Erythroblast (primary cell): ENCODE measurements around the gene GPC5.

Source experiments
- GATA1 ChIP-seq: IDR thresholded peaks from 2 replicates; pipeline ENCODE4 v1.6.1; 2011; ENCODE audit warnings: low read depth, mild to moderate bottlenecking, control low read depth, low read length, moderate library complexity
- POLR2A ChIP-seq: IDR thresholded peaks from 2 replicates; pipeline ENCODE4 v1.6.1; 2011; ENCODE audit warnings: mild to moderate bottlenecking, low read length

GRCh38 chr13:91704398-91704797 lies 306.0 kb downstream of the GPC5 start:
- TF ChIP-seq POLR2A: no peak
- no peak for TF ChIP-seq GATA1
